Right lobe of liver (tissue), 6 donors: ENCODE data around the gene SLC29A3. TPM values are rescaled to one million over a fixed set of nuclear protein-coding genes. Genes with fewer than 3 reads are reported as not detected.
A peak's percentile ranks its signal among the peaks of the same experiment; 100 is the strongest.

Experiments
- ATAC-seq, 4 donors: fragments of 200-7000 bp; cut with Tn5 transposase; one replicate each; pipeline ENCODE4 v1.9.1; 2020; ENCODE audit warnings: mild to moderate bottlenecking in 4 of 4, moderate library complexity in 4 of 4
- DNase-seq, 3 donors: peaks; one replicate each; pipeline ENCODE4 v3.0.0-alpha.2; 2020
- H3K27ac ChIP-seq, 3 donors: fragments of 200-600 bp; one replicate each; pipeline ENCODE4 v1.8.0; 2022
- H3K27me3 ChIP-seq, 2 donors: fragments of 200-600 bp; one replicate each; pipeline ENCODE4 v1.8.0; 2022
- H3K36me3 ChIP-seq, 4 donors: fragments of 200-600 bp; sonication (generic) in 1 of 4; one replicate each; pipeline versions ENCODE4 v1.5.1 to v1.8.0; 2017 to 2022; ENCODE audit warnings: control low read depth in 1 of 4
- H3K4me1 ChIP-seq, 4 donors: fragments of 200-600 bp; sonication (generic) in 1 of 4; one replicate each; pipeline versions ENCODE4 v1.5.1 to v1.8.0; 2017 to 2022; ENCODE audit warnings: control low read depth in 1 of 4
- H3K4me3 ChIP-seq, 3 donors: fragments of 200-600 bp; one replicate each; pipeline ENCODE4 v1.8.0; 2022
- H3K9me3 ChIP-seq, 4 donors: fragments of 200-600 bp; sonication (generic) in 1 of 4; one replicate each; pipeline versions ENCODE4 v1.5.1 to v1.8.0; 2017 to 2022; ENCODE audit warnings: control low read depth in 1 of 4
- CTCF ChIP-seq, 4 donors: fragments of 200-600 bp in 3 of 4; fragments of 450-650 bp in 1 of 4; IDR thresholded peaks; one replicate each; pipeline versions ENCODE4 v1.5.1 to v1.8.0; 2016 to 2022; ENCODE audit warnings: antibody characterized with exemption in 4 of 4, mild to moderate bottlenecking in 2 of 4
- POLR2A ChIP-seq: fragments of 450-650 bp; IDR thresholded peaks from one replicate; pipeline ENCODE4 v1.6.1; 2017; ENCODE audit warnings: antibody characterized with exemption, mild to moderate bottlenecking
- WGBS: methylation state at CpG from one replicate; pipeline ENCODE4 v1.1.6; 2018; ENCODE audit warnings: low coverage, low lambda C conversion rate; ENCODE audit not compliant: insufficient coverage; ENCODE audit errors: missing lambda C conversion rate; 5-methylcytosine and 5-hydroxymethylcytosine counted together
- intact Hi-C, 2 donors: fragments of 100-400 bp; cut with DNase I; formaldehyde crosslinking; loops; one replicate each; pipeline versions ENCODE4 v1.11.2 to v1.14.1; 2022
- total RNA-seq, 6 experiments: library from RNA; depleted of rRNA in 2 of 6; stranded (reverse); fragments of >200 nt in 2 of 6; fragmentation: NEBNext Ultra II Directional in 3 of 6; extraction: Animal tissue kit (Norgen Biotek cat#: 25700) in 3 of 6; gene quantifications; one replicate each; pipeline versions ENCODE4 v1.1.0 to v1.2.4, GENCODE V29; 2016 to 2023
- donor health status: DM: no; HTN: yes; CAD: no.
- donor health status: DM: no; HTN: no; CAD: no.
- donor health status: DM: no; HTN: no; CAD: no.
- donor health status: DM: no; HTN: yes; CAD: no.
- donor health status: DM: no; HTN: yes; CAD: no.

Gene SLC29A3
- total RNA-seq, 6 experiments from 2014 or later: 5.7 to 17.4 (median 7.7) TPM

GRCh38 chr10:71333129-71333887 lies 14.2 kb downstream of the SLC29A3 start:
- DNase-seq: no peak
- H3K27ac ChIP-seq: peak overlapping the region; percentile 34 to 92 (median 48)
- 56% methylated on average over 7 of the region's 9 CpGs for WGBS
- intact Hi-C loops: no loop called here
- ATAC-seq: peak in 2 of 4 donors; percentile 2 to 6
- H3K4me3 ChIP-seq: no peak overlapping the region
- no peaks in the 10 kb centered on the region for H3K27me3 ChIP-seq
- no peaks in the 10 kb centered on the region for H3K36me3 ChIP-seq
- H3K9me3 ChIP-seq: no peaks in the 10 kb centered on the region
- peaks cover 0 to 82% (median 28%) of the 10 kb centered on the region in 4 donors for H3K4me1 ChIP-seq
- no peak for TF ChIP-seq POLR2A
- TF ChIP-seq CTCF (IDR thresholded peaks at IDR 0.05): no peak

DNA sequence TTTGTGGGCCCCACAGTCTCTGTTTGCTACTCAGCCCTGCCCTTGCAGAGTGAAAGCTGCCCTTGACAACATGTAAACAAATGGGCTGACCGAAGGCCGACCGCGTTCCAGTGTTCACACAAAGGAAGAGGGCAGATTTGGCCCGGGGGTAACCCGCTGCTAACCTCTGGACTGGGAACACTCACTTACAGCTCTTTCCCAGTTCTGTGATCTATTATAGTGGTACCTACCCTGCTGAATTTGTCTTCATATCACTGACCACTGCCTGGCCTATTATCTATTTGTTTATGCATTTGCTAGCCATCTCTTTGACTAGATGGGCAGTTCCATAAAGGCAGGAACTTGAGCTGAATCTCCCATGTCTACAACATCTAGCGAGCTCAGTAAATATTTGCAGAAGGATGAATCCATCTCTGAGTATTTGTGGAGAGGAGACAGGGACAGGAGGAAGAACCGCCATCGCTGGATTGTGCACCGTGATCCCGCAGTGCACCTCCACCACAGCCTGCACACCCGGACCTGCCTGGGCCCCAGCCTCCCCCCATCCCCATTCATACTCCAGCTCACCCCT lies 15.2 kb downstream of the SLC29A3 start:
- TF ChIP-seq POLR2A (no peak), CTCF (IDR thresholded peaks at IDR 0.05) (no peak)
- WGBS: 46% methylated on average over 9 of the region's 12 CpGs
- intact Hi-C loops: no loop called here
- Histone ChIP-seq H3K27me3 (no peaks in the 10 kb centered on the region), H3K27ac (peak overlapping the region in 2 of 3 donors; percentile 48 to 92), H3K4me3 (peak overlapping the region in 1 of 3 donors; percentile 8), H3K4me1 (peaks cover 0 to 92% (median 32%) of the 10 kb centered on the region in 4 donors), H3K36me3 (no peaks in the 10 kb centered on the region), H3K9me3 (no peaks in the 10 kb centered on the region)
- DNase-seq (peak; percentile 74 to 92 (median 91)), ATAC-seq (peak; percentile 69 to 80 (median 75))

DNA sequence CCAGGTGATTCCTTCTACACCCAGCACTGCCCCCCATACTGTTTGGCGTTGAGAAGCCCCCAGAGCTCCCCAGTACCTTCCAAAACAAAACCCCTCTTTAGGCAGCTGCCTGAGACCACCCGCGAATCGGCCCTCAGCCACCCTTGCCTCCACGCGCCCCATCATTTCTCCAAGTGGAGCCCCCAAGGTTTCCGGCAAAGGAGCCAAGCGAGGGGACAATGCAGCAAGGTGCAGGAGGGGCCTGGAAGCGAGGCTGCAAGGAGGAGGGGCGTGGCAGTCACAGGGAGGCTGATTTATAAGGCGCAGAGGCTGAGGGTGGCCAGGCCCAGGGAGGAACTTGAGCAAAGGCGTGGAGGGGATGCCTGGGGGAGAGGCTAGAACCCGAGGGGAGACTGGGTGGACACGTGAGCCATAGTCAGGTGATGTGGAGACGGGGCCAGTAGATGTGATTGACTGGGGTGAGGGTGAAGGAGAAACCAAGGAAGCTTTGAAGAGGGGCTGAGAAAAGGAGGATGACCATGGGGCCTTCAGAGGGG lies 16.2 kb downstream of the SLC29A3 start:
- intact Hi-C loops: no loop called here
- ATAC-seq: no peak
- Histone ChIP-seq H3K36me3 (no peaks in the 10 kb centered on the region), H3K27ac (peak overlapping the region in 1 of 3 donors; percentile 92), H3K27me3 (no peaks in the 10 kb centered on the region), H3K9me3 (no peaks in the 10 kb centered on the region), H3K4me3 (no peak overlapping the region), H3K4me1 (peaks cover 0 to 91% (median 36%) of the 10 kb centered on the region in 4 donors)
- 83% methylated on average over 15 of the region's 15 CpGs for WGBS
- TF ChIP-seq CTCF (IDR thresholded peaks at IDR 0.05) (no peak), POLR2A (no peak)
- DNase-seq: no peak

GRCh38 chr10:71336632-71337031 lies 17.6 kb downstream of the SLC29A3 start:
- Histone ChIP-seq H3K4me3 (no peak overlapping the region), H3K9me3 (no peaks in the 10 kb centered on the region), H3K36me3 (no peaks in the 10 kb centered on the region), H3K4me1 (peaks cover 0 to 96% (median 37%) of the 10 kb centered on the region in 4 donors), H3K27ac (peak overlapping the region in 1 of 3 donors; percentile 92), H3K27me3 (no peaks in the 10 kb centered on the region)
- intact Hi-C loops: no loop called here
- WGBS: 79% methylated on average over 3 of the region's 6 CpGs
- ATAC-seq: no peak
- DNase-seq: no peak
- TF ChIP-seq CTCF (IDR thresholded peaks at IDR 0.05) (no peak), POLR2A (no peak)
